AG04449 (cell line): ENCODE measurements around the gene KCNMA1.

Experiments used
- CTCF ChIA-PET: fragments of 350-600 bp; formaldehyde crosslinking; extraction: SDS; loops from one replicate; lab custom pipeline; 2021; ENCODE audit warnings: antibody characterized with exemption; lab: Yijun Ruan, JAX
- POLR2A ChIA-PET: fragments of 400-600, 350-600 bp; formaldehyde crosslinking; extraction: SDS; loops from one replicate; lab custom pipeline; 2020; ENCODE audit warnings: antibody characterized with exemption, inconsistent platforms; lab: Yijun Ruan, JAX
- DNase-seq: peaks from one replicate; pipeline ENCODE4 v3.0.0-alpha.2; 2010; ENCODE audit warnings: low read depth, low spot score
- H3K4me3 ChIP-seq: 2 replicates; pipeline ENCODE4 v1.5.1; 2011; ENCODE audit warnings: low read depth, mild to moderate bottlenecking, control low read depth, low read length
- TF ChIP-seq, protein P1 (sequence below): IDR thresholded peaks from one replicate; pipeline ENCODE4 v1.5.1; 2011; ENCODE audit warnings: mild to moderate bottlenecking, moderate library complexity, low read length, control low read depth, inconsistent platforms; ENCODE audit not compliant: insufficient read depth; ENCODE audit errors: missing control alignments

KCNMA1 gene

DNA sequence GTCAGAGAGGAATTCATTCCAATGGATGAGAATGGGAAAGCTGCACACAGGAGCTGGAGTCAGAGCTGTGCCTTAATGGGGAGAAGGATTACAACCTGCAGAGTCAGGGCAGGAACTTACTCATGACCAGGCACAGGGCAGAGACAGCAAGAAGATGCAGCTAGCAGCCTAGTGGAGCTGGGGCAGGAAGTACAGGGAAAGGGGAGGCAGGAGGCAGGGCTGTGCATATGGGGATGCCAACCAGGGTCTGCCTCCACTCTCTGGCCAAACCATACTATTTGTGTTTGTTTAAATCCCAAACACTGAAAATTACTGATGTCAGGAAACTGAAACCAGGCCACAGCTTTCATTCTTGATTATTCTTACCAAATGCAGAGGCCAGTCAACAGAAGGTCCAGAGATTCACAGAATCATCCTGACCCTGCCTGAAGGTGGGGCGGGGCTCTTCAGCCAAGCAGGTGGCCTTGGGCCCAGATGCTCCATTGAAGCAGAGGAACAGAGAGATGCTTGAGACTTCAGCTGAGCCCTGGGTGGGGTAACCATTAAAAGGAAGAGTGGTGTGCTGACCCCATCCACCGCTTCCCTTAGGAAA, 461.9 kb downstream of the KCNMA1 start:
- H3K4me3 ChIP-seq: no peak overlapping the region
- POLR2A ChIA-PET: interaction anchor here (1.0 to 1.1 kb wide), 2 partner anchors 12 to 240 kb away, joined by 3 read pairs; no protein-coding TSS in a partner anchor
- CTCF ChIA-PET: interaction anchor here (0.8 to 21.1 kb wide), 17 partner anchors 12 to 536 kb away, joined by 3 to 556 read pairs (median 12); partner anchors contain the start of gene KCNMA1
- no peak for DNase-seq
- TF ChIP-seq, protein P1, sequence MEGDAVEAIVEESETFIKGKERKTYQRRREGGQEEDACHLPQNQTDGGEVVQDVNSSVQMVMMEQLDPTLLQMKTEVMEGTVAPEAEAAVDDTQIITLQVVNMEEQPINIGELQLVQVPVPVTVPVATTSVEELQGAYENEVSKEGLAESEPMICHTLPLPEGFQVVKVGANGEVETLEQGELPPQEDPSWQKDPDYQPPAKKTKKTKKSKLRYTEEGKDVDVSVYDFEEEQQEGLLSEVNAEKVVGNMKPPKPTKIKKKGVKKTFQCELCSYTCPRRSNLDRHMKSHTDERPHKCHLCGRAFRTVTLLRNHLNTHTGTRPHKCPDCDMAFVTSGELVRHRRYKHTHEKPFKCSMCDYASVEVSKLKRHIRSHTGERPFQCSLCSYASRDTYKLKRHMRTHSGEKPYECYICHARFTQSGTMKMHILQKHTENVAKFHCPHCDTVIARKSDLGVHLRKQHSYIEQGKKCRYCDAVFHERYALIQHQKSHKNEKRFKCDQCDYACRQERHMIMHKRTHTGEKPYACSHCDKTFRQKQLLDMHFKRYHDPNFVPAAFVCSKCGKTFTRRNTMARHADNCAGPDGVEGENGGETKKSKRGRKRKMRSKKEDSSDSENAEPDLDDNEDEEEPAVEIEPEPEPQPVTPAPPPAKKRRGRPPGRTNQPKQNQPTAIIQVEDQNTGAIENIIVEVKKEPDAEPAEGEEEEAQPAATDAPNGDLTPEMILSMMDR: no peak

DNA sequence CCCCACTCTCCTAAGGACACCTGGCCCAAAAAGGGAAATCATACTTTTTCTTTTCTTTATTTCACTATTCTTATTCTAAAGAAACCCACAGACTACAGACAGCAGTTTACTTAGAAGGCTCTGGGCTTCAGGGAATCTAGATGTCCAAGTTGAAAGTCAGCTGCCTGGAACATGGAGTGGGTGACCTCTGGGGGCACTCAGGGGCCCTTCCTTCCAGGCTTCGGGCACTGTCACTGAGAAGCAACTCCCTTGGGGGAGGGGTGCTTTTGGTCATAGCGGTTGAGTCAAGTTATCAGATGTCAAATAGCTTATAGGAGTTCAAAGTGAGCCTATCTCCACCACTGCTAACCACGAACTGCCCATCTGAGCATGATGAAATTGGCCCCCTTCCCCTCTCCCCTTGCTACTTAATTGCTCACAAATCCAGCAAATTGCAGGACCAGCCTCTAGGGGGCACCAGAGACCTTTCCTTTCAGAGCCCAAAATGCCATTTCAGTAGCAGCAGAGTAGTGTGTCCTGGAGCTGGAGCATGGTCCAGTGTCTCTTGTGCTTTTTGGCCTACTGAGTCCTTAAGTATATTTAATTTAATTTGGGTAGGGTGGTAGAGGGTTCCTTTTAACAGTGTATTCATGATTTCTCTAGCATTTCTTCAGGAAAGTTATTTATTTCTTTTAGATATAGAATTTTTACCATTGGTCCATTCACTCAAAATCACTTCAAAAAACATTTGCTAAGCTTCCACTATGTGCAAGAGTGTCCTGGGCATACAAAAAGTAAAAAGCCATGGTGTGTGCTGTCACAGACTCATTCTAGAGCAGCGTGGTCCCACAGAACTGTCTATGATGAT, 463.8 kb downstream of the KCNMA1 start:
- no peak overlapping the region for H3K4me3 ChIP-seq
- ChIA-PET POLR2A (interaction anchor here (0.9 kb wide), 1 partner anchor 177 kb away, joined by 4 read pairs; no protein-coding TSS in a partner anchor), CTCF (interaction anchor here (0.5 to 21.1 kb wide), 99 partner anchors 8 to 583 kb away, joined by 3 to 556 read pairs (median 5); partner anchors contain the start of gene KCNMA1)
- TF ChIP-seq, protein P1: peak; percentile 86
- DNase-seq: no peak

DNA sequence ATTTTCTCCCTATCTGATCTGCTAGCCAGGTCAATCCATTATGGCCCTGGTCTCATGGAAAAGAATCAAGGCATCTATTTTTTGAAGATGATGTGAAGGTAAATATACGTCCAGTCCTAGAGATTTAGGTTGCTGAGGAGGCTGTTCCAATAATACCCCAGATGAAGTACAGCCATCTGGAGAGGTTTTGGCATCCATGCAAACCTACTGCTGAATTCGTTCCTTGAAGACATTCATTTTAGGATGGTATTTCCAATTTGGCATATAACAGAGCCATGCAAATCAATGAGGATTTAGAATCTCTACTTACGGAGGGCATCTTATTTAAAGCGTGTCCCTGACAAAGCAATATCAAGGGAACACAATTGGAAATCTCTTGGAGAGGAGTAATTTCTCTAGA, 465.5 kb downstream of the KCNMA1 start:
- TF ChIP-seq, protein P1: no peak
- H3K4me3 ChIP-seq: no peak overlapping the region
- DNase-seq: no peak
- ChIA-PET CTCF (interaction anchor here (1.4 to 21.1 kb wide), 12 partner anchors 9 to 540 kb away, joined by 3 to 556 read pairs (median 41); partner anchors contain the start of gene KCNMA1), POLR2A (no interaction called here)

DNA sequence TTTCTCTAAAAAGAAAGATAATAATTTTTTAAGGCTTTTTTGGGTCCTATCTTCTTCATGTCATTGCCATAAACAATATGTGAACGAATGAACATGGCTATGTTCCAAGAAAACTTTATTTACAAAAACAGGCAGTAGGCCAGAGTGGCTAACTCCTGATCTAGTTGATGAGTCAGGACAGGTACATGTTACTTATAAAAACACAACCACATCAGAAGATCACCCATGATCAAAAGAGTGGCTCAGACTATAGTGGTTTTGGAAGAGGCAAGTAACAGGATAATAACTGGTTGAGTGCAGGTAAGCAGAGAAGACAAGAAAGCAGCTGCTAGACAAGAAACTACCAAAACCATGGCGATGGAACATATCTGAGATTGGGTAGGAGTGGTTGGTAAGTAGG, 468.7 kb downstream of the KCNMA1 start:
- DNase-seq: no peak
- ChIA-PET POLR2A (no interaction called here), CTCF (interaction anchor here (0.8 to 21.1 kb wide), 13 partner anchors 10 to 588 kb away, joined by 3 to 556 read pairs (median 5); partner anchors contain the start of gene KCNMA1)
- TF ChIP-seq, protein P1: no peak
- H3K4me3 ChIP-seq: no peak overlapping the region

DNA sequence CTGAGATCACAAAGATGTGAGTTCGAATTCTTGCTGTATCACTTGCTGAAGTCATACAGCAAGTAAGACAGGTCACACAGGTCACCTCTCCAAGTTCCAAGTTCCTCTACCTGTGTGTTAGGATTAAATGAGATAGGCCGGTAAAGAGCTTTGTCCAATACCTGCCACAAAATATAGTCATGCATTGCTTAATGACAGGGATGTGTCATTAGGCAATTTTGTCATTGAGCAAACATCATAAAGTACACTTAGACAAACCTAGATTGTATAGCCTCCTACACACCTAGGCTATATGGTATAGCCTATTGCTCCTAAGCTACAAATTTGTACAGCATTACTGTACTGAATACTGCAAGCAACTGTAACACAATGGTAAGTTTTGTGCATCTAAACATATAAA, 469.4 kb downstream of the KCNMA1 start:
- ChIA-PET POLR2A (no interaction called here), CTCF (interaction anchor here (0.8 to 21.1 kb wide), 12 partner anchors 11 to 589 kb away, joined by 3 to 556 read pairs (median 5); partner anchors contain the start of gene KCNMA1)
- no peak for DNase-seq
- TF ChIP-seq, protein P1: no peak
- H3K4me3 ChIP-seq: no peak overlapping the region
